Medulla oblongata (tissue), 1 donor: ENCODE data around the gene EFCAB10.
"Not testable (repeated sequence)": the region's sequence is repeated elsewhere in the genome, so short reads cannot be mapped to it uniquely, and the experiment has no call there.

Source experiments
- DNase-seq: peaks from one replicate; pipeline ENCODE4 v3.0.0-alpha.2; 2015; ENCODE audit errors: extremely low spot score

The EFCAB10 gene

DNA sequence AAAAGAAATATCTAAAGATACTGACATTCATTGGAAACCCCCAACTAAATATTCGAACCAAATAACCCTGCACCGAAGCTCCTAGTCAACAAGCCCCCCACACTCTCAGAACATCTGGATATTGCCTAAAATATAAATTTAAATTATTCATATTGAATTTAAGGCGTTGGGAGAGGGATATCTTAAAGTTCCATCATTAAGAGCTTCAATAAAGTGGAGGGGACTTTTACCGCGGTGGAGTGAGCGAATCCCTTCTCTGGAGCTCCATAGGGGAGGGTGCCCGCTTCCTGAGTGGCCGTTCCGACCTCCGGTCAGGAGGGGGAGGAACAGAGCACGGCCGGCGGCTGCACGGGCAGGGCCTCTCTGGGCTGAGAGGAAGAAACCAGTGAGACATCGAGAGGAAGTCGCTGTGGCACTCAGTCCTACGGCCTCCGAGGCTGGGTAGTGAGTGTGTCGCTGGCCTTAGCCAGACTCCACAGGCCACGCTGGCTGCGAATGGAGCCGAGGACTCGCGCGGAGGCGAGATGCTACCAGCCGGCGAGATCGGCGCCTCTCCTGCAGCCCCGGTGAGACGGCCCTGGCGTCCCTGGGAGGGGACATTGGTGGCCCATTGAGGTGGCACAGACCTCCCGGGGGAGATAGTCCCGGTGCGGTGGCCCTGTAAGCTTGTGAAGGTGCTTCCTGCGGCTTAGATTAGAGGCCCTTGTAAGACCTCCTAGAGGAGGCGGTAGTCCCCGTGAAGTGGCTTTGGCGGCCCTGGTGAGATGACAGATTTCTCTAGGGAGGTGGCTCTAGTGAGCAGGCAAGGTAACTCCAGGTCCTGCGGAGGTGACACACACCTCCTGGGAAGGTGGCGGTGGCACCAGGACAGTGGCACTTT is 49.3 kb downstream of the EFCAB10 start, which contains the start of gene RINT1:
RINT1 (plus strand) TSS at position 410 of the 880 bp plus-strand sequence; CDS start at position 525, 115 bp downstream.
- DNase-seq, result peak; percentile 95

DNA sequence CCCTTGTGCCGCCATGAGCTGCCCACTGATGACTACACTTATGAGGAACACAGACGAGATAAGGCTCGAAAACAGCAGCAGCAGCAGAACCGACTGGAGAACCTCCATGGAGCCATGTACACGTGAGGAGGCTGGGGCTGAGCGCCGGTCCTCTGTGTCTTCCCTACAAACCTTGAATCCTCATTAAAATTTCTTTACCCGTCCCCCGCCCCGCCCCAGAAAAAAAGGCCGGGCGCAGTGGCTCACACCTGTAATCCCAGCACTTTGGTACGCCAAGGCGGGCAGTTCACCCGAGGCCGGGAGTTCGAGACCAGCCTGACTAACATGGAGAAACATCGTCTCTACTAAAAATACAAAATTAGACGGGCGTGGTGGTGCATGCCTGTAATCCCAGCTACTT is 50.7 kb downstream of the EFCAB10 start:
- DNase-seq, result no peak

DNA sequence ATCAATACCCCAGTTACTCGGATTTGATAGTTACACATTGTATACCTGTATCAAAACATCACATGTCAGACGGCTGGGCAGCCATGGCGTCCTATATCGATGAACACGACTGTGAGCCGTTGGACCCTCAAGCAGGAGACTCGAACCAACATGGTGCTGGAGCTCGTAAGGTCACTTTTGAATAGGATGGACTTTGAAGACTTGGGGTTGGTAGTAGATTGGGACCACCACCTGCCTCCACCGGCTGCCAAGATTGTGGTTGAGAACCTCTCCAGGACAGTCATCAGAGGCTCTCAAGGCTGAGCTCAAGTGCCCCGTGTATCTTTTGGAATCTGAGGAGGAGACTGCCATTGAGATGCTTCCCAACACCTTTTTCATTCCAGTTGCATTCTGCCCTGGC is 51.2 kb downstream of the EFCAB10 start:
- DNase-seq, result no peak

DNA sequence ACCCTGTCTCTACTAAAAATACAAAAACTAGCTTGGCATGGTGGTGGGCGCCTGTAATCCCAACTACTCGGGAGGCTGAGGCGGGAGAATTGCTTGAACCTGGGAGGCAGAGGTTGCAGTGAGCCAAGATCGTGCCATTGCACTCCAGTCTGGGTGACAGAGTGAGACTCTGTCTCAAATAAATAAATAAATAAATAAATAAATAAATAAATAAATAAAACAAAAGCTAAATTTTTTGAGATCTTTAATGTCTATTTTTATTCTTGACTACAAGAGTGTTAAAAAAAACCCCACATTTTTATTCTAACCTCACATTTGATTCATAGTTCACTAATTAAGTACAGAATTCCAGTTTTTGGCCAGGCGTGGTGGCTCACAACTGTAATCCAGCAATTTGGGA is 53.6 kb downstream of the EFCAB10 start:
- DNase-seq, result not testable (repeated sequence)

DNA sequence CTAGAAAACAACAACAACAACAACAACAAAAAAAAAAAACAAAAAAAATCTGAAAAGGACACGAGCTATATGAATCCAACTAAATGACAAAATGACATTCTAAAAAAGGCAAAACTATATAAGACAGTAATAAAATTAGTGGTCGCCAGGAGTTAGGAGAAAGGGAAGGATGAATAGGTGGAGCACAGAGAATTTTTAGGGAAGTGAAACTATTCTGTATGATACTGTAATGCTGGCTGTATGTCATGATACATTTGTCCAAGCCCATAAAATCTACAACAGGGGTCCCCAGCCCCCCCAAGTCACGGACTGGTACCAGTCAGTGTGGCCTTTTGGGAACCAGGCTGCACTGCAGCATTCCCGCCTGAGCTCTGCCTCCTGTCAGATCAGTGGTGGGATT is 56.5 kb downstream of the EFCAB10 start:
- no peak for DNase-seq

DNA sequence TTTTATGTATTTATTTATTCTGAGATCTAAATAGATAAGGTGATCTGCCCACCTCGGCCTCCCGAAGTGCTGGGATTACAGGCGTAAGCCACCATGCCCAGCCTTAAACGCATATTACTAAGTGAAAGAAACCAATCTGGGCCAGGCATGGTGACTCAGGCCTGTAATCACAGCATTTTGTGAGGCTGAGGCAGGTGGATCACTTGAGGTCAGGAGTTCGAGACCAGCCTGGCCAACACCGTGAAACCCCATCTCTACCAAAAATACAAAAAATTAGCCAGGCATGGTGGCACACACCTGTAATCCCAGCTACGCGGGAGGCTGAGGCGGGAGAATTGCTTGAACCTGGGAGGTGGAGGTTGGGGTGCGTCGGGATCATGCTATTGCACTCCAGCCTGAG is 56.9 kb downstream of the EFCAB10 start:
- DNase-seq, result not testable (repeated sequence)

DNA sequence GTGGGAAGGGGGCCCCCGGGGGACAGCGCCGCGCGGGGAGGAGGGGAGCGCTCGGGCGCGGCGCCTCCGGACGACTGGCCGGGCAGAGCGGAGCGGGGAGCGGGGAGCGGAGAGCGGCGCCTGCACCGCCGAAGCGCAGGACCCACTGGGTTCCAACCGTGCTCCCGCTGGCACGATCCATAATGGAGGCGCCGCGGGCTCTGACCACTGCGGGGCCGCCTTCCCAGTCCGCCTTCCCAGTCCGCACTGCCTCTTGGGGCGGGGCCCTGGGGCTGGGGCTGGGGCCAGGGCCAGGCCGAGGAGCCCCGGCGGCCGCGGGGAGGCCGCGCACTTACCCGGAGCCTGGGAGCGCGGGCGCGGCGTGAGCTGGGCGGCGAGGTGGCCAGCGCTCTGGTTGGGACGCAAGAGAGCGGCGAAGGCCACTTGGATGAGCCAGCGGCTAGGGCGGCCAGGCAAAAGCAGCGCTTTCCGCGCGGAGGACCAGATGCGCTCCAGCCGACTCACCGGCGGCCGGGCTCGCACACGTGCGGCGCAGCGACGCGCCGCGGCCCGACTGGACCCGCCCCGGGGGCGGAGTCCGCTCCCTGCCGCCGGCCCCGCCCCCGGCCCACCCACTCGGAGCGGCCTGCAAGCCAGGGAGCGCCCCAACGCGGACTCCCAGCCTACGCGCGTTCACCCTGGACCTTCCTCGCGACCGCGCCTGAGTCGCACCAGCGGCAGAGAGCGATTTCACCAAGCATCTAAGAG is 59.4 kb downstream of the EFCAB10 start, which contains the start of gene PUS7:
PUS7 (minus strand) TSS at position 555 of the 747 bp plus-strand sequence. CDS start 13,759 bp downstream, outside the sequence.
- DNase-seq, result peak; percentile 93

DNA sequence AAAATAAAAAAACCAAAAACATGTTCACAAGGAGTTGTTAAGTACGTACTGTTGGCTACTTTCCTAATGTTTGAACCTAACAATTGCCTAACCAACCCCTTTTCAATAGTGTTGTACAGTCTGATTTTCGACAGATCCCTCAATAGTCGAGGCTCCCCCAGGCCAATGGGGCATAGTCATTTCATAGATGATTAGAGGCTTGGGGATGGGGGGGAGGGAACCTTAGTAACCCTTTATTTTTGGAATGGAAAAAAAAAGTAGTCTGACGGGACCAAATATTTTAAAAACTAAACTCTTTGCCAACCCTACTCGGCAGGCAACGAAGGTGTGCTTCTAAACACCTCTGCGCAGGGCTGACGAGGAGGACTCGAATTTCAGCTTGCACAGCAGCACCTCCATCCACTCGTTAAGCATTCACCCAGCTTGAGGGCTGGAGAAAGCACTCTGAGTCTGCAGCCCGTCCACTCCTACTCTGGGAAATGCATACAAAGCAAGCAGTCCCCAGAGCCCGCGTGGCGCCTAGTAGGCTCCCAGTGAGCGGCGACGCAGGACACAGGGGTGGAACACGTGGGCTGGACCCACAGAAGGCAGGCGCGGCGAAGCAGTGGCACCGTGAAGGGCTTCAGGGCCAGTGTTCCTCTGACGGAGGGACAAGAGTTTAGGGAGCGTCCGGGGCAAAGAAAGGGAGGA is 60.1 kb downstream of the EFCAB10 start:
- peak; percentile 62 for DNase-seq

DNA sequence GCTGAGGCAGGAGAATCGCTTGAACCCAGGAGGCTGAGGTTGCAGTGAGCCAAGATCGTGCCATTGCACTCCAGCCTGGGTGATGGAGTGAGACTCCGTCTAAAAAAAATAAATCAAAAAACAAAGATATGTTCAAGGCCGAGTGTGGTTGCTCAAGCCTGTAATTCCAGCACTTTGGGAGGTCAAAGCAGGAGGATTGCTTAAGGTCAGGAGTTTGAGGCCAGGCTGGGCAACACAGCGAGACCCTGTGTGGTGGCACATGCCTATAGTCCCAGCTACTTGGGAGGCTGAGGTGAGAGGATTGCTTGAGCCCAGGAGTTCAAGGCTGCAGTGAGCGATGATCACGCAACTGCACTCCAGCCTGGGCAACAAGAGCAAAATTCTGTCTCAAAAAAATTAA is 60.7 kb downstream of the EFCAB10 start:
- DNase-seq, result not testable (repeated sequence)

DNA sequence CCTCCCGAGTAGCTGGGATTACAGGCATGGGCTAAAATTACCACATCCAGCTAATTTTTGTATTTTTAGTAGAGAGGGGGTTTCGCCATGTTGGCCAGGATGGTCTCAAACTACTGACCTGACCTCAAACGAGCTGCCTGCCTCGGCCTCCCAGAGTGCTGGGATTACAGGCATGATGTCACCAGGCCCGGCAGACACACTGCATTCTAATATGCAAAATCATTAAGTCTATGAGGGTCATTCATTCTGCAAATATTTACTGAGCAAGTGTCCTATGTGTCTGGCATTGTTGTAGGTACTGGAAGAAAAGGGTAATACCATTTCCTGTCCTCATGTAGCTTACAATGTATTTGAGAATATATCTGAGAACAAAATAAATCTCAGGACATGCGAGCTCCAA is 61.9 kb downstream of the EFCAB10 start:
- no peak for DNase-seq

DNA sequence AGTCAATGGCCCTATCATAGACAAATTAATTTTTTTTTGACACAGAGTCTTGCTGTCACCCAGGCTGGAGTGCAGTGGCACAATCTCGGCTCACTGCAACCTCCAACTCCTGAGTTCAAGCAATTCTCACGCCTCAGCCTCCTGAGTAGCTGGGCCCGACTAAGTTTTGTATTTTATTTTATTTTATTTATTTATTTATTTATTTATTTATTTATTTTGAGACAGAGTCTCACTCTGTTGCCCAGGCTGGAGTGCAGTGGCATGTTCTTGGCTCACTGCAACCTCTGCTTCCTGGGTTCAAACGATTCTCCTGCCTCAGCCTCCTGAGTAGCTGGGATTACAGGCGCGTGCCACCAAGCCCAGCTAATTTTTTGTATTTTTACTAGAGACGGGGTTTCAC is 65.7 kb downstream of the EFCAB10 start:
- not testable (repeated sequence) for DNase-seq
